CD8-positive, alpha-beta memory T cell (primary cell): ENCODE results near the gene ARHGAP35. TPM values are rescaled to one million over a fixed set of nuclear protein-coding genes. Genes with fewer than 3 reads are reported as not detected.
"Not testable (repeated sequence)": the region's sequence is repeated elsewhere in the genome, so short reads cannot be mapped to it uniquely, and the experiment has no call there.

ENCODE experiments used
- CTCF ChIA-PET: fragments of 350-600 bp; sonication (Branson Sonifier 250); formaldehyde crosslinking; loops from one replicate; lab custom pipeline; 2021; ENCODE audit warnings: antibody characterized with exemption; lab: Charles Lee
- POLR2A ChIA-PET: fragments of 350-600 bp; sonication (Branson Sonifier 250); formaldehyde crosslinking; loops from one replicate; lab custom pipeline; 2021; ENCODE audit warnings: antibody characterized with exemption; lab: Charles Lee
- DNase-seq, 5 donors: peaks; one replicate each; pipeline versions ENCODE4 v3.0.0 to v3.0.0-alpha.2; 2020 to 2022; ENCODE audit warnings: mixed read lengths in 1 of 5
- H3K27ac ChIP-seq: one replicate; pipeline ENCODE4 v1.7.0; 2013; ENCODE audit warnings: low read depth, mild to moderate bottlenecking, low read length, moderate library complexity
- H3K27me3 ChIP-seq: 2 replicates; pipeline ENCODE4 v1.7.0; 2013; ENCODE audit warnings: low read length, mild to moderate bottlenecking; ENCODE audit not compliant: insufficient read depth, poor library complexity, severe bottlenecking
- H3K36me3 ChIP-seq: 2 replicates; pipeline ENCODE4 v1.7.0; 2013; ENCODE audit warnings: mild to moderate bottlenecking, low read length, moderate library complexity; ENCODE audit not compliant: insufficient read depth
- H3K4me1 ChIP-seq: 2 replicates; pipeline ENCODE4 v1.7.0; 2013; ENCODE audit warnings: mild to moderate bottlenecking, low read length, moderate library complexity; ENCODE audit not compliant: insufficient read depth
- H3K4me3 ChIP-seq: 2 replicates; pipeline ENCODE4 v1.7.0; 2013; ENCODE audit warnings: mild to moderate bottlenecking, low read length
- H3K9me3 ChIP-seq: 2 replicates; pipeline ENCODE4 v1.7.0; 2013; ENCODE audit warnings: mild to moderate bottlenecking, low read length
- H3K27ac Mint-ChIP-seq, 8 donors: one replicate each; pipeline ENCODE4 v1.8.0; 2020 to 2021; ENCODE audit warnings: mixed read lengths in 8 of 8, mild to moderate bottlenecking in 6 of 8, inconsistent platforms in 3 of 8, moderate library complexity in 3 of 8
- H3K27me3 Mint-ChIP-seq, 2 donors: one replicate each; pipeline ENCODE4 v1.8.0; 2020 to 2021; ENCODE audit warnings: mixed read lengths in 2 of 2, mild to moderate bottlenecking in 1 of 2, moderate library complexity in 1 of 2
- H3K36me3 Mint-ChIP-seq, 3 donors: one replicate each; pipeline ENCODE4 v1.8.0; 2020 to 2021; ENCODE audit warnings: mixed read lengths in 3 of 3, inconsistent platforms in 1 of 3, mild to moderate bottlenecking in 1 of 3
- H3K4me1 Mint-ChIP-seq, 3 donors: one replicate each; pipeline ENCODE4 v1.8.0; 2020 to 2021; ENCODE audit warnings: mixed read lengths in 3 of 3, inconsistent platforms in 1 of 3, mild to moderate bottlenecking in 1 of 3
- H3K4me3 Mint-ChIP-seq, 7 donors: one replicate each; pipeline ENCODE4 v1.8.0; 2020 to 2021; ENCODE audit warnings: mixed read lengths in 7 of 7, mild to moderate bottlenecking in 6 of 7, moderate library complexity in 4 of 7, inconsistent platforms in 2 of 7
- H3K9me3 Mint-ChIP-seq, 5 donors: one replicate each; pipeline ENCODE4 v1.8.0; 2020 to 2022; ENCODE audit warnings: mixed read lengths in 5 of 5, mild to moderate bottlenecking in 3 of 5, moderate library complexity in 2 of 5, inconsistent platforms in 1 of 5
- polyA plus RNA-seq: library from polyadenylated mRNA; unstranded; fragments of 300-500 nt; fragmentation: Illumina TruSeq; gene quantifications from one replicate; pipeline ENCODE4 v1.2.3, GENCODE V29; 2021
- total RNA-seq, 2 experiments: library from RNA; stranded (reverse); gene quantifications; one replicate each; pipeline ENCODE4 v1.2.3, GENCODE V29; 2021

ARHGAP35 gene
- total and polyA plus RNA-seq, 3 experiments from 2014 or later, result 12.2 to 27.3 (median 26.7) TPM

GRCh38 chr19:46822410-46822787, 38.4 kb upstream of the ARHGAP35 start:
- Mint-ChIP-seq H3K27ac (peak overlapping the region; percentile 51 to 90 (median 76)), H3K4me1 (peaks cover 23 to 43% (median 33%) of the 10 kb centered on the region in 3 donors), H3K4me3 (peak overlapping the region in 1 of 7 donors; percentile 9)
- H3K27me3 Mint-ChIP-seq, H3K36me3 ChIP-seq, H3K27ac ChIP-seq, H3K9me3 ChIP-seq, H3K4me3 ChIP-seq, H3K9me3 Mint-ChIP-seq, DNase-seq, H3K27me3 ChIP-seq, H3K36me3 Mint-ChIP-seq: not testable (repeated sequence)
- ChIA-PET CTCF (interaction anchor here (1.4 to 3.8 kb wide), 7 partner anchors 9 to 64 kb away, joined by 4 to 22 read pairs (median 4); no protein-coding TSS in a partner anchor), POLR2A (interaction anchor here (0.8 to 2.0 kb wide), 2 partner anchors 34 to 38 kb away, joined by 6 to 10 read pairs; partner anchors contain the start of gene SLC1A5)
- peaks cover 33% of the 10 kb centered on the region for H3K4me1 ChIP-seq

- Mint-ChIP-seq H3K4me1 (peaks cover 23 to 43% (median 33%) of the 10 kb centered on the region in 3 donors), H3K4me3 (no peak overlapping the region), H3K9me3 (no peaks in the 10 kb centered on the region), H3K36me3 (no peaks in the 10 kb centered on the region), H3K27ac (peak overlapping the region in 3 of 8 donors; percentile 17 to 73 (median 54)), H3K27me3 (no peaks in the 10 kb centered on the region)
- H3K4me1 ChIP-seq, result peaks cover 33% of the 10 kb centered on the region
- no peak overlapping the region for H3K27ac ChIP-seq
- CTCF ChIA-PET, result interaction anchor here (1.4 to 3.8 kb wide), 4 partner anchors 11 to 65 kb away, joined by 4 to 22 read pairs (median 4); no protein-coding TSS in a partner anchor
- H3K9me3 ChIP-seq, result no peaks in the 10 kb centered on the region
- no peaks in the 10 kb centered on the region for H3K36me3 ChIP-seq
- no peak for DNase-seq
- no peak overlapping the region for H3K4me3 ChIP-seq
- POLR2A ChIA-PET, result no interaction called here
- no peaks in the 10 kb centered on the region for H3K27me3 ChIP-seq
Observed at GRCh38 chr19:46823049-46823448, 37.7 kb upstream of the ARHGAP35 start.

DNA sequence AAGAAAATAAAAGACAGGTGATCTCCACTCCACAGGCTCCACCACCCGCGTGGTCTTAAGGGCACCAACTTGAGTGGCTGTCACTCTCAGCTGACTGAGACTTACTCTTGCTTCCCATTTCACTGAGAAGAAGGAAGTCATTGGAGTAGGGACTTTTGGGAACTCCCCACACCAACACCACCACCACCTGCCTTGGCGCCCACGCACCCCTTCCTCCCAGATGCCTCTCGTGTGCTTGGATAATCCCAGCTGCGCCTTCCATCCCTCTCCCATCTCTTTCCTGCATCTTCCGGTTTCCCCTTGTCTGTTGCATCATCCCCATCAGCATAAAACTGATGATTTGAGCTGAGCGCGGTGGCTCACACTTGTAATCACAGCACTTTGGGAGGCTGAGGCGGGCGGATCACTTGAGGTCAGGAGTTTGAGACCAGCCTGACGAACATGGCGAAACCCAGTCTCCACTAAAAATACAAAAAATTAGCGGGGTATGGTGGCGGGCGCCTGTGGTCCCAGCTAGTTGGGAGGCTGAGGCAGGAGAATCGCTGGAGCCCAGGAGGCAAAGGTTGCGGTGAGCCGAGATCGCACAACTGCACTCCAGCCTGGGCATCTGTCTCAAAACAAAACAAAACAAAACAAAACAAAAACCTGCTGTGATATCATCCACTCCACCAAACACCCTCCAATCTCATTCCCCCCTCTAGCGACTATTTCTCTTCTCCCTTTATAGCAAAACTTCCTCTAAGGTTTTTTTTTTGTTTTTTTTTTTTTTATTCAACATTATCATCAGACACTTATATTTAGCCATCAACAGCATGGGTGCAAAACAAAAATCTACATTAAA, 35.7 kb upstream of the ARHGAP35 start:
- Mint-ChIP-seq H3K27ac (peak overlapping the region; percentile 45 to 88 (median 64)), H3K9me3 (no peaks in the 10 kb centered on the region), H3K36me3 (no peaks in the 10 kb centered on the region), H3K27me3 (no peaks in the 10 kb centered on the region), H3K4me3 (peak overlapping the region in 2 of 7 donors; percentile 51 to 68), H3K4me1 (peaks cover 20 to 36% (median 26%) of the 10 kb centered on the region in 3 donors)
- H3K27ac ChIP-seq, result no peak overlapping the region
- H3K9me3 ChIP-seq, result no peaks in the 10 kb centered on the region
- H3K36me3 ChIP-seq, result no peaks in the 10 kb centered on the region
- peak in 1 of 5 donors; percentile 9 for DNase-seq
- peaks cover 21% of the 10 kb centered on the region for H3K4me1 ChIP-seq
- ChIA-PET POLR2A (no interaction called here), CTCF (interaction anchor here (1.0 to 1.8 kb wide), 3 partner anchors 24 to 76 kb away, joined by 3 to 7 read pairs (median 4); no protein-coding TSS in a partner anchor)
- no peak overlapping the region for H3K4me3 ChIP-seq
- H3K27me3 ChIP-seq, result no peaks in the 10 kb centered on the region

DNA sequence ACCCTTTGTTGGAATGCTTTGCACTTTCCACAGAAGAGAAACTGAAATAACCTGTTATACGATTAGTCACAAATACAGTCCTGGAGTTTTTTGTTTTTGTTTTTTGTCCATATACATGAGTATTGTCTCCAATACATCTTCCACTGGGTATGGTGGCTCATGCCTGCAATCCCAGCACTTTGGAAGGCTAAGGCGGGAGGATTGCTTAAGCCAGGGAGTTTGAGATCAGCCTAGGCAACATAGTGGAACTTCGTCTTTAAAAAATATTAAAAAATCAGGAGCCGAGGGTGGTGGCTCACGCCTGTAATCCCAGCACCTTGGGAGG, 35.1 kb upstream of the ARHGAP35 start:
- peak overlapping the region in 3 of 8 donors; percentile 26 to 74 (median 45) for H3K27ac Mint-ChIP-seq

GRCh38 chr19:46828484-46828883, 32.3 kb upstream of the ARHGAP35 start:
- Mint-ChIP-seq H3K4me1 (peaks cover 4 to 10% (median 9%) of the 10 kb centered on the region in 3 donors), H3K4me3 (no peak overlapping the region), H3K27ac (no peak overlapping the region), H3K9me3 (no peaks in the 10 kb centered on the region), H3K27me3 (peaks cover 3 to 8% of the 10 kb centered on the region in 2 donors), H3K36me3 (no peaks in the 10 kb centered on the region)
- Histone ChIP-seq H3K27me3 (no peaks in the 10 kb centered on the region), H3K4me3 (no peak overlapping the region), H3K27ac (no peak overlapping the region), H3K4me1 (no peaks in the 10 kb centered on the region), H3K36me3 (no peaks in the 10 kb centered on the region), H3K9me3 (no peaks in the 10 kb centered on the region)
- ChIA-PET POLR2A (no interaction called here), CTCF (interaction anchor here (1.0 to 2.3 kb wide), 3 partner anchors 12 to 71 kb away, joined by 4 to 6 read pairs (median 4); no protein-coding TSS in a partner anchor)
- DNase-seq, result no peak

More for the DNA sequence above, 35.1 kb upstream of the ARHGAP35 start:
- peaks cover 16 to 30% (median 20%) of the 10 kb centered on the region in 3 donors for H3K4me1 Mint-ChIP-seq
- no peaks in the 10 kb centered on the region for H3K36me3 Mint-ChIP-seq
- POLR2A ChIA-PET, result no interaction called here
- H3K27ac ChIP-seq, result no peak overlapping the region
- CTCF ChIA-PET, result interaction anchor here (1.1 kb wide), 1 partner anchor 68 kb away, joined by 7 read pairs; no protein-coding TSS in a partner anchor
- H3K4me1 ChIP-seq, result peaks cover 15% of the 10 kb centered on the region
- no peak overlapping the region for H3K4me3 Mint-ChIP-seq
- peaks cover 0 to 1% of the 10 kb centered on the region in 2 donors for H3K27me3 Mint-ChIP-seq
- no peaks in the 10 kb centered on the region for H3K36me3 ChIP-seq
- H3K9me3 Mint-ChIP-seq, result no peaks in the 10 kb centered on the region
- DNase-seq, result no peak
- no peaks in the 10 kb centered on the region for H3K27me3 ChIP-seq
- H3K4me3 ChIP-seq, result no peak overlapping the region
- H3K9me3 ChIP-seq, result no peaks in the 10 kb centered on the region

DNA sequence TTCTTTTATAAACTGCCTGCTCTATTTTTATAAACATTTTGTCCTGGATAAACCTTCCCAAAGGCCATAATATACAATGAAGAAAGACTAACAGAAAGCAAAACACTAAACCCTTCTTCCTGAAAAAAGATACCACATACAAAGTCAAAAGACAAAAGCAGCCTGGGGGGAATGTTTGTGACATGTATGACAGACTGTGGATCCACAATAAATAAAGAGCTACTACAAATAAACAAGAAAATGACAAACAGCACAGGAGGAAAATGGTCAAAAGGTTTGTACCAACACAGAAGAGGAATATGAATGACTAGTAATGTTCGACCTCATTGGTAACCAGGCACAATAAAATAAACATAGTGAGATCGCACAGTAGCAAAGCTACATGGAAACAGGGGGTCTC, 29.9 kb upstream of the ARHGAP35 start:
- H3K27me3 ChIP-seq, result no peaks in the 10 kb centered on the region
- POLR2A ChIA-PET, result no interaction called here
- CTCF ChIA-PET, result interaction anchor here (1.5 to 2.1 kb wide), 2 partner anchors 9 kb away, joined by 5 to 9 read pairs; no protein-coding TSS in a partner anchor
- H3K4me3 ChIP-seq, result no peak overlapping the region
- no peaks in the 10 kb centered on the region for H3K36me3 ChIP-seq
- Mint-ChIP-seq H3K36me3 (peaks cover 0 to 2% (median 0%) of the 10 kb centered on the region in 3 donors), H3K27me3 (peaks cover 3 to 8% of the 10 kb centered on the region in 2 donors), H3K27ac (no peak overlapping the region), H3K4me3 (no peak overlapping the region), H3K9me3 (no peaks in the 10 kb centered on the region), H3K4me1 (no peaks in the 10 kb centered on the region)
- no peak overlapping the region for H3K27ac ChIP-seq
- H3K4me1 ChIP-seq, result no peaks in the 10 kb centered on the region
- DNase-seq, result no peak
- H3K9me3 ChIP-seq, result no peaks in the 10 kb centered on the region

- no peaks in the 10 kb centered on the region for H3K9me3 ChIP-seq
- no peak overlapping the region for H3K4me3 ChIP-seq
- no peak for DNase-seq
- ChIA-PET CTCF (interaction anchor here (0.6 to 1.2 kb wide), 6 partner anchors 12 to 179 kb away, joined by 3 to 5 read pairs (median 4); no protein-coding TSS in a partner anchor), POLR2A (no interaction called here)
- Mint-ChIP-seq H3K4me3 (no peak overlapping the region), H3K27ac (peak overlapping the region in 1 of 8 donors; percentile 20), H3K36me3 (peaks cover 0 to 22% (median 4%) of the 10 kb centered on the region in 3 donors), H3K27me3 (peaks cover 5 to 8% of the 10 kb centered on the region in 2 donors), H3K4me1 (no peaks in the 10 kb centered on the region), H3K9me3 (no peaks in the 10 kb centered on the region)
- no peaks in the 10 kb centered on the region for H3K4me1 ChIP-seq
- no peaks in the 10 kb centered on the region for H3K36me3 ChIP-seq
- H3K27ac ChIP-seq, result no peak overlapping the region
- H3K27me3 ChIP-seq, result no peaks in the 10 kb centered on the region
Observed at GRCh38 chr19:46834121-46834520, 26.7 kb upstream of the ARHGAP35 start.

- Mint-ChIP-seq H3K36me3 (peaks cover 0 to 30% (median 4%) of the 10 kb centered on the region in 3 donors), H3K27me3 (peaks cover 5 to 8% of the 10 kb centered on the region in 2 donors), H3K27ac (no peak overlapping the region), H3K4me3 (no peak overlapping the region), H3K9me3 (no peaks in the 10 kb centered on the region), H3K4me1 (no peaks in the 10 kb centered on the region)
- DNase-seq, result no peak
- Histone ChIP-seq H3K4me1 (no peaks in the 10 kb centered on the region), H3K9me3 (no peaks in the 10 kb centered on the region), H3K27ac (no peak overlapping the region), H3K27me3 (no peaks in the 10 kb centered on the region), H3K4me3 (no peak overlapping the region), H3K36me3 (no peaks in the 10 kb centered on the region)
- ChIA-PET POLR2A (no interaction called here), CTCF (interaction anchor here (1.1 kb wide), 1 partner anchor 178 kb away, joined by 3 read pairs; no protein-coding TSS in a partner anchor)
Observed at GRCh38 chr19:46834984-46835383, 25.8 kb upstream of the ARHGAP35 start.
